ENCODE measurements around the gene ZIC4. TPM values are rescaled to one million over a fixed set of nuclear protein-coding genes. Genes with fewer than 3 reads are reported as not detected.

Gene ZIC4
- total and polyA plus RNA-seq, 10 of the 15 experiments (the other 5 are each of a cell fraction or from before 2014, with no cell fraction given): not detected

- no peak for FAIRE-seq
- SMC1A ChIA-PET (ENCODE audit: uncharacterized antibody, unreplicated experiment): interaction anchor here (0.6 to 1.4 kb wide), 2 partner anchors 14 to 708 kb away, joined by 3 read pairs; no protein-coding TSS in a partner anchor
- WGBS (ENCODE audit: insufficient coverage, insufficient replicate concordance, low lambda C conversion rate, missing lambda C conversion rate): 11% methylated on average over 16 of the region's 16 CpGs
- Histone ChIP-seq H3K27me3 (replicated peaks in 1 of 2; ENCODE audit: control insufficient read depth in 2 of 2, insufficient read depth in 2 of 2, low read length in 1 of 2) (peaks cover 3 to 30% of the 10 kb centered on the region in 2 experiments), H3K4me2 (ENCODE audit: control insufficient read depth, insufficient read depth) (no peak overlapping the region), H4K20me1 (ENCODE audit: control insufficient read depth, insufficient read depth) (no peaks in the 10 kb centered on the region), H3K36me3 (ENCODE audit: control insufficient read depth in 2 of 2, insufficient read depth in 2 of 2, low read length in 1 of 2) (no peaks in the 10 kb centered on the region), H3K4me1 (ENCODE audit: control insufficient read depth, insufficient read depth, low read length) (no peaks in the 10 kb centered on the region), H3K4me3 (no peak overlapping the region), H3K27ac (ENCODE audit: control insufficient read depth, insufficient read depth) (no peak overlapping the region), H3K79me2 (ENCODE audit: control insufficient read depth, insufficient read depth, low read length) (no peaks in the 10 kb centered on the region), H3K9ac (ENCODE audit: control insufficient read depth, insufficient read depth, low read length) (no peak overlapping the region), H2AFZ (ENCODE audit: control insufficient read depth, low read depth, low read length) (no peak overlapping the region), H3K9me3 (replicated peaks; ENCODE audit: control insufficient read depth, insufficient read depth, low read length) (no peaks in the 10 kb centered on the region; the same call in 2 of the 3 replicates)
- ATAC-seq: no peak
- no peak for DNase-seq (ENCODE audit: low read depth, low spot score)
- BruUV-seq (replicated peaks): no TSS peak
- in situ Hi-C loops (cut with MboI) (no loop called here), intact Hi-C loops (cut with micrococcal nuclease; ENCODE audit: unreplicated experiment) (loop anchor here (10.0 kb wide), 1 partner anchor 1016 kb away; no protein-coding TSS in a partner anchor)
- TF ChIP-seq LARP7 (IDR thresholded peaks at IDR 0.05): no peak
- TF ChIP-seq REST (IDR thresholded peaks at IDR 0.05; ENCODE audit: low read depth, low read length): no peak
- TF ChIP-seq MXI1 (IDR thresholded peaks at IDR 0.05; ENCODE audit: low read depth, low read length): no peak
- no peak for TF ChIP-seq RFX5 (IDR thresholded peaks at IDR 0.05; ENCODE audit: low read depth, low read length)
- TF ChIP-seq, protein P1, sequence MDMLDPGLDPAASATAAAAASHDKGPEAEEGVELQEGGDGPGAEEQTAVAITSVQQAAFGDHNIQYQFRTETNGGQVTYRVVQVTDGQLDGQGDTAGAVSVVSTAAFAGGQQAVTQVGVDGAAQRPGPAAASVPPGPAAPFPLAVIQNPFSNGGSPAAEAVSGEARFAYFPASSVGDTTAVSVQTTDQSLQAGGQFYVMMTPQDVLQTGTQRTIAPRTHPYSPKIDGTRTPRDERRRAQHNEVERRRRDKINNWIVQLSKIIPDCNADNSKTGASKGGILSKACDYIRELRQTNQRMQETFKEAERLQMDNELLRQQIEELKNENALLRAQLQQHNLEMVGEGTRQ (IDR thresholded peaks at IDR 0.05; ENCODE audit: borderline replicate concordance, low read depth, low read length): no peak
- TF ChIP-seq SIX5 (IDR thresholded peaks at IDR 0.05; ENCODE audit: low read depth, low read length, severe bottlenecking): no peak
- TF ChIP-seq RELB (IDR thresholded peaks at IDR 0.05; ENCODE audit: low read depth): no peak
- TF ChIP-seq SREBF2 (IDR thresholded peaks at IDR 0.05; ENCODE audit: low read length): no peak
- TF ChIP-seq RUNX3 (IDR thresholded peaks at IDR 0.05; ENCODE audit: low read length): no peak
- POLR2A ChIA-PET: no interaction called here
- CTCF ChIA-PET: interaction anchor here (0.6 to 1.2 kb wide), 2 partner anchors 15 to 248 kb away, joined by 3 read pairs; no protein-coding TSS in a partner anchor
- RAD21 ChIA-PET (ENCODE audit: unreplicated experiment): no interaction called here
Measured at GRCh38 chr3:147368561-147369221, 37.7 kb downstream of the ZIC4 start.

Data from GM12878 (cell line).